ENCODE data around the gene KRT77. TPM values are rescaled to one million over a fixed set of nuclear protein-coding genes. Genes with fewer than 3 reads are reported as not detected.
"Not testable (repeated sequence)": the region's sequence is repeated elsewhere in the genome, so short reads cannot be mapped to it uniquely, and the experiment has no call there.

Gene KRT77
- total RNA-seq, 1 donor from 2014 or later = not detected

DNA sequence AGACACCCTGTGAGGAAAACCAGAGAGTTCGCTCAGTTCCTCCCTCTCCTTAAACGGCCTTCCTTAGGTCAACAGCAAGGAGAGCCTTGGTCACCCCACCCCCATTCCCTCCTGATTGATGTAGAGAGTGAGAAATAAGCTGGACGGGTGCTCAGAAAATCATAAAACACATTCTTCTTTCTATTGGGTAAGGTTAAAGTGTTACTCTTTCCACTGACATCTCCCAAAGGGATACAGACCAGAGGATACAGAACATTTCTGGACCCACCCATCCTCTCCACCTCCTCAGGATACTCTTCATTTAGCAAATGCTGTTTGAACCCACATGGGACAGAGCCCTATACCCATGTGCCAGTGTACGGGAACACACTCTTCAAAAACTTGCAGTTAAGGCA lies 11.6 kb upstream of the KRT77 start:
- TF ChIP-seq, protein P1, sequence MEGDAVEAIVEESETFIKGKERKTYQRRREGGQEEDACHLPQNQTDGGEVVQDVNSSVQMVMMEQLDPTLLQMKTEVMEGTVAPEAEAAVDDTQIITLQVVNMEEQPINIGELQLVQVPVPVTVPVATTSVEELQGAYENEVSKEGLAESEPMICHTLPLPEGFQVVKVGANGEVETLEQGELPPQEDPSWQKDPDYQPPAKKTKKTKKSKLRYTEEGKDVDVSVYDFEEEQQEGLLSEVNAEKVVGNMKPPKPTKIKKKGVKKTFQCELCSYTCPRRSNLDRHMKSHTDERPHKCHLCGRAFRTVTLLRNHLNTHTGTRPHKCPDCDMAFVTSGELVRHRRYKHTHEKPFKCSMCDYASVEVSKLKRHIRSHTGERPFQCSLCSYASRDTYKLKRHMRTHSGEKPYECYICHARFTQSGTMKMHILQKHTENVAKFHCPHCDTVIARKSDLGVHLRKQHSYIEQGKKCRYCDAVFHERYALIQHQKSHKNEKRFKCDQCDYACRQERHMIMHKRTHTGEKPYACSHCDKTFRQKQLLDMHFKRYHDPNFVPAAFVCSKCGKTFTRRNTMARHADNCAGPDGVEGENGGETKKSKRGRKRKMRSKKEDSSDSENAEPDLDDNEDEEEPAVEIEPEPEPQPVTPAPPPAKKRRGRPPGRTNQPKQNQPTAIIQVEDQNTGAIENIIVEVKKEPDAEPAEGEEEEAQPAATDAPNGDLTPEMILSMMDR (conservative IDR thresholded peaks at IDR 0.05; ENCODE audit: low read depth, low read length) = no peak
- no peak overlapping the region for H3K4me3 ChIP-seq (ENCODE audit: low read depth, low read length)
- DNase-seq (ENCODE audit: low read depth) = no peak

DNA sequence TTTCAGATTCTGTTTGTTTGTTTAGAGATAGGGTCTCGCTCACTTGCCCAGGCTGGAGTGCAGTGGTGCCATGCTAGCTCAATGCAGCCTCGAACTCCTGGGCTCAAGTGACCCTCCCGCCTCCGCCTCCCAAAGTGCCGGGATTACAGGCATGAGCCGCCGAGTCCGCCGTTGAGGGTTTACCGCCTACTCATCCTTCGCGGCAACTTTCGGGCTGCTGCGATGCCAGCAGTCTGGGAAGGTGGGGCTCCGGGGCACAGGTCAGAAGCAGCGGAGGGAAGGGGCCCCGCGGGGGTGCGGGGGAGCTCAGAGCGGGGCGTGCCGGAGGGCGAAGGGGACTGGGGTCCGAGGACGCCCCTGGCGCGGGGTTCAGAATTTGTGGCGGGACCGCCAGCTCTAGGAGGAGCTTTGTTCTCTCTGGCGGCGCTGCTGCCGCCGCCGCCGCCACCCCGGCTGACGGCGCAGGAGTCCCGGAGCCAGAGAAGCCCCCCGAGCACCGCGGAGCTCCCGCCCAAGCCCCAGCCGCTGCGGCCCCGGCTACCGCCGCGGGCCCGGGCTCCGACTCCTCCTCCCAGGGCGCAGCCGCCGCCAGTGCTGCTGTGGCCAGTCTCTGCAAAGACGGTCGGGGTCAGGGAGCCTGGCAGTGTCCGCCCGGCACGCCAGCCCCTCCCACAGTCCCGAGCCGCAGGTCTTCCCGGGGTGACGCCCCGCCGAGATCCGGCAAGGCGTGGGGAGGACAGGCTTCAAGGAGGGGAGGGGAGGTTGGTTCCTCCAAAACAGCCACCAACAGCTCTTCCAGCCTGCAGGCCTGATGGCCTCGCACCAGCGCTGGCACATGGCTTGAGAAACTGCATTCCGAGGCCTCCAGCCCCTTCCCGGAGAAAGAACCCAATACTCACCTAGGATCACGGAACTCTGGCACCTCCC lies 10.9 kb upstream of the KRT77 start:
- DNase-seq (ENCODE audit: low read depth) = no peak
- H3K4me3 ChIP-seq (ENCODE audit: low read depth, low read length) = no peak overlapping the region
- TF ChIP-seq, protein P1 (conservative IDR thresholded peaks at IDR 0.05; ENCODE audit: low read depth, low read length) = no peak

DNA sequence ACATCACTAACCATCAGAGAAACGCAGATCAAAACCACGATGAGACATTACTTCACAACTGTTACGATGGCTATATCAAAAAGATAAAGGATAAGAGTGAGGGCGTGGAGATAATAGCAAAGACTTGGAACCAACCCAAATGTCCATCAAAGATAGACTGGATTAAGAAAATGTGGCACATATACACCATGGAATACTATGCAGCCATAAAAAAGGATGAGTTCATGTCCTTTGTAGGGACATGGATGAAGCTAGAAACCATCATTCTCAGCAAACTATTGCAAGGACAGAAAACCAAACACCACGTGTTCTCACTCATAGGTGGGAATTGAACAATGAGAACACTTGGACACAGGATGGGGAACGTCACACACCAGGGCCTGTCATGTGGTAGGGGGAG lies 8.8 kb upstream of the KRT77 start:
- H3K4me3 ChIP-seq (ENCODE audit: low read depth, low read length); DNase-seq (ENCODE audit: low read depth): not testable (repeated sequence)

DNA sequence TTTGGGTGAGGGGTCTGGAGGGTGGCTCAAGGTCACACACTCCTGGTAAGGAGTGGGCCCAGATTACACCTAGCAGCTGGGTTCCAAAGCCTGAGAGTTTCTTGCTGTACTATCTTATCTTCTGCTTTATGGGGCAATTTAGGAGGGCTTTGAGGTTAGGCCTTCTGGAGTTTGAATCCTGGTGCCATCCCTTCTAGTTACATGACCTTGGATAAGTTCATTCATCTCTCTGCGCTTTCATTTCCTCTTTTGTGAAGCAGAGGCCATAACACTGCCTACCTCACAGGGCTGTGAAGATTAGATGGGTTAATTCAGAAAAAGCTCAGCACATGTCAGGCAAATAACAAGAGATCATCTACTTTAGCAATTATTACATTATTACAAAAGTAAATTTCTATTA lies 7.4 kb upstream of the KRT77 start:
- TF ChIP-seq, protein P1 (conservative IDR thresholded peaks at IDR 0.05; ENCODE audit: low read depth, low read length) = no peak
- no peak for DNase-seq (ENCODE audit: low read depth)
- no peak overlapping the region for H3K4me3 ChIP-seq (ENCODE audit: low read depth, low read length)

DNA sequence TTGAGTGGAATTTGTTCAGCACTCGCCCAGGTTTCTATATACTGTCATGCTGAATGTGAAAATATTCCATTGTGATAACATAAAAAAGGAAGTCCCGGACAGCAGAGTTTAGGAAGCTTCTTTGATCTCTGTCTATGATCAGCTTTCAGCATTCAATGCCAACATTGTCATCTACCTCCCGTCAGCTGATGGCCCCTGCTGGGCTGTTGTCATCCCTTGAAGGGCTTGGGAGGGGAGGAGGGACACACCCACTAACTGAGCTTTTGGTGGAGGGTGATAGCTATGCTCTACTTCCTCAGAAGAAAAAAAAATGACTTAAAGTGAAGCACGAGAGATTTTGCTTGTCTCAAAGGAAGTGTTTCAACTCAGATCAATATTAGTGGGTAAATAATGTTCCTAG lies 4.7 kb upstream of the KRT77 start:
- no peak for DNase-seq (ENCODE audit: low read depth)
- TF ChIP-seq, protein P1 (conservative IDR thresholded peaks at IDR 0.05; ENCODE audit: low read depth, low read length) = no peak
- H3K4me3 ChIP-seq (ENCODE audit: low read depth, low read length) = no peak overlapping the region

DNA sequence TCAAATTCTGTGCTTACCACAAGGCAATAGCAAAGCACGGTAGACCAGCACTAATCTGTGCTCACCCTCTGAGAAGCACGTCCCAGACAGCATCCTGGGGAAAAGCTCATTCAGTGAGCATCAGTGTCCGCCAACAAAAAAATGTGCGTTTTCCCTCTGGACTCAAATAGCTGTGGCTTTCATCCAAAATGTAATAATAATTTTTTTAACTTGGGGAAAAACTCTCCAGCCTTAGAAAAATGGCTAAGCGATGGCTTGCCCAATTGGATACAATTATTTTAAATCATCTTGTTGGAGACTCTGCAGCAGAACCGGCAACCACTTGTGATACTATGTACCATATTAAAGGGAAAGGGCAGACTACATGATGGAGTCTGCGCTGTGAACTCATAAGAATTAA lies 1.1 kb upstream of the KRT77 start:
- H3K4me3 ChIP-seq (ENCODE audit: low read depth, low read length) = no peak overlapping the region
- TF ChIP-seq, protein P1 (conservative IDR thresholded peaks at IDR 0.05; ENCODE audit: low read depth, low read length) = no peak
- DNase-seq (ENCODE audit: low read depth) = no peak

DNA sequence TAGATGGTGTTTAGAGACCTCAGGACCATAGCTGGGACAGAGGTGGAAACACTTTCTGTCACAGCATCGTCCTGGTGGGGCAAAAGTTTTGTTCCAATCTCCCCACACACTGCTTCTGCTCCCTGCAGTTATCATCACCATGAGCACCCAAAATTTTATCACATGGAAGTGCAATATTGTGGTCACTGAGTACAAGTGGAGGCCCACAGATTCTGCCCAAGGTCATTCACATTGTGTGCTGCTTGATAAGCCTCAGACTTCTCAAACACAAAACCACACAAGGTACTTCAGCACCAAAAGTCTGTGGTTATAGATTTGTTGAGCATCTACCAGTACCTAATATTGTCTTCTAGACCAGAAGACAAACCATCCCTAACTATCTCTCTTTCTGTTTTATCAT lies 554 bp upstream of the KRT77 start:
- DNase-seq (ENCODE audit: low read depth) = no peak
- TF ChIP-seq, protein P1 (conservative IDR thresholded peaks at IDR 0.05; ENCODE audit: low read depth, low read length) = no peak
- no peak overlapping the region for H3K4me3 ChIP-seq (ENCODE audit: low read depth, low read length)
